Fibroblast of lung (primary cell): Measurements from ENCODE around the gene SESN3. TPM values are rescaled to one million over a fixed set of nuclear protein-coding genes. Genes with fewer than 3 reads are reported as not detected.

Experiments used
- DNase-seq, 2 donors: peaks; one replicate each; pipeline versions ENCODE4 v3.0.0 to v3.0.0-alpha.2; 2010; ENCODE audit warnings: low read depth in 2 of 2
- H2AFZ ChIP-seq: 2 replicates; pipeline ENCODE4 v1.5.1; 2012; ENCODE audit warnings: low read length, control low read depth, inconsistent platforms
- H3K27ac ChIP-seq: 2 replicates; pipeline ENCODE4 v1.5.1; 2011; ENCODE audit warnings: low read length, control low read depth; ENCODE audit not compliant: insufficient read depth
- H3K27me3 ChIP-seq: 2 replicates; pipeline ENCODE4 v1.5.1; 2011; ENCODE audit warnings: mild to moderate bottlenecking, low read length; ENCODE audit not compliant: control insufficient read depth, insufficient read depth
- H3K36me3 ChIP-seq: 2 replicates; pipeline ENCODE4 v1.5.1; 2011; ENCODE audit warnings: low read length; ENCODE audit not compliant: control insufficient read depth, insufficient read depth
- H3K4me1 ChIP-seq: 2 replicates; pipeline ENCODE4 v1.5.1; 2011; ENCODE audit warnings: low read length; ENCODE audit not compliant: control insufficient read depth, insufficient read depth; ENCODE audit errors: extremely low read depth
- H3K4me2 ChIP-seq: 2 replicates; pipeline ENCODE4 v1.5.1; 2011; ENCODE audit warnings: low read length, control low read depth; ENCODE audit not compliant: insufficient read depth; ENCODE audit errors: extremely low read depth
- H3K4me3 ChIP-seq, 4 experiments: fragments of 200-600 bp in 1 of 4; sonication (generic) in 1 of 4; replicated peaks in 1 of 4; 2 replicates each; pipeline ENCODE4 v1.5.1; 2011 to 2016; ENCODE audit warnings: low read length in 4 of 4, low read depth in 3 of 4, mild to moderate bottlenecking in 3 of 4, control low read depth in 2 of 4, inconsistent platforms in 1 of 4, mixed read lengths in 1 of 4; ENCODE audit not compliant: insufficient read depth in 1 of 4; ENCODE audit errors: control extremely low read depth in 1 of 4
- H3K79me2 ChIP-seq: 2 replicates; pipeline ENCODE4 v1.5.1; 2012; ENCODE audit warnings: mild to moderate bottlenecking, low read length, inconsistent platforms; ENCODE audit not compliant: control insufficient read depth, insufficient read depth
- H3K9ac ChIP-seq: 2 replicates; pipeline ENCODE4 v1.5.1; 2011; ENCODE audit warnings: mild to moderate bottlenecking, low read length, control low read depth; ENCODE audit not compliant: insufficient read depth
- H3K9me3 ChIP-seq: 2 replicates; pipeline ENCODE4 v1.5.1; 2012; ENCODE audit warnings: low read depth, low read length; ENCODE audit not compliant: control insufficient read depth, insufficient read depth
- H4K20me1 ChIP-seq: 2 replicates; pipeline ENCODE4 v1.5.1; 2011; ENCODE audit warnings: low read length; ENCODE audit not compliant: control insufficient read depth, insufficient read depth; ENCODE audit errors: extremely low read depth
- EZH2 ChIP-seq: IDR thresholded peaks from 2 replicates; pipeline ENCODE4 v1.5.1; 2012; ENCODE audit warnings: low read length, control low read depth, mild to moderate bottlenecking; ENCODE audit errors: missing control alignments
- polyA plus RNA-seq, 2 donors: library from polyadenylated mRNA; depleted of rRNA in 1 of 2; stranded (reverse) in 1 of 2; unstranded in 1 of 2; fragments of >200 nt; gene quantifications; 2 replicates each; pipeline ENCODE4 v1.2.1, GENCODE V29; 2011 to 2012; ENCODE audit warnings: missing spikeins in 1 of 2
- total RNA-seq: library from RNA; depleted of rRNA; stranded (reverse); fragments of >200 nt; gene quantifications from 2 replicates; pipeline ENCODE4 v1.2.1, GENCODE V29; 2014
- TF ChIP-seq, protein P1 (sequence below), 2 donors: IDR thresholded peaks in 1 of 2; conservative IDR thresholded peaks in 1 of 2; 1 replicate in 1 of 2; 2 replicates in 1 of 2; pipeline ENCODE4 v1.5.1; 2011 to 2012; ENCODE audit warnings: low read length in 2 of 2, control low read depth in 1 of 2, inconsistent platforms in 1 of 2, low read depth in 1 of 2, mild to moderate bottlenecking in 1 of 2

The SESN3 gene
- total and polyA plus RNA-seq, 2 donors (not counting 1 experiment from before 2014, with no cell fraction given): 6.4 to 60.1 TPM

DNA sequence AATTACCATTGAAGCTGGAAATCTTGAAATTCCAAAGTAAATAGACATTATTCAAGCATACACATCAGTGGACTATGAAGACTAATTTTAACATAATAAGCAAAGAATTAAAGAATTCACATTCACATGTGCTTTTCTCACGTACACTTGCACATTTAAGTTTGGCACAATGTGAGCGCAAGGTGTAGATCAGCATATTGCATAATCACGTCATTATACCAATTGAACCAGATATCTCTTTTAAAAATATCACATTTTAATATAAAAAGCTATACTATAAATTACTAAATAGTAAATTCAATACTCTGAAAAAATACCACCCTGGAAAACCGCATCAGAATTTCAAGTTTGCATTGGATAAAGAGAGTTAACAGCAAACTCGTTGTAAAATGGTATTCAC is 60.7 kb downstream of the SESN3 start:
- no peaks in the 10 kb centered on the region for H3K9me3 ChIP-seq
- no peak overlapping the region for H2AFZ ChIP-seq
- TF ChIP-seq EZH2: no peak
- TF ChIP-seq, protein P1, sequence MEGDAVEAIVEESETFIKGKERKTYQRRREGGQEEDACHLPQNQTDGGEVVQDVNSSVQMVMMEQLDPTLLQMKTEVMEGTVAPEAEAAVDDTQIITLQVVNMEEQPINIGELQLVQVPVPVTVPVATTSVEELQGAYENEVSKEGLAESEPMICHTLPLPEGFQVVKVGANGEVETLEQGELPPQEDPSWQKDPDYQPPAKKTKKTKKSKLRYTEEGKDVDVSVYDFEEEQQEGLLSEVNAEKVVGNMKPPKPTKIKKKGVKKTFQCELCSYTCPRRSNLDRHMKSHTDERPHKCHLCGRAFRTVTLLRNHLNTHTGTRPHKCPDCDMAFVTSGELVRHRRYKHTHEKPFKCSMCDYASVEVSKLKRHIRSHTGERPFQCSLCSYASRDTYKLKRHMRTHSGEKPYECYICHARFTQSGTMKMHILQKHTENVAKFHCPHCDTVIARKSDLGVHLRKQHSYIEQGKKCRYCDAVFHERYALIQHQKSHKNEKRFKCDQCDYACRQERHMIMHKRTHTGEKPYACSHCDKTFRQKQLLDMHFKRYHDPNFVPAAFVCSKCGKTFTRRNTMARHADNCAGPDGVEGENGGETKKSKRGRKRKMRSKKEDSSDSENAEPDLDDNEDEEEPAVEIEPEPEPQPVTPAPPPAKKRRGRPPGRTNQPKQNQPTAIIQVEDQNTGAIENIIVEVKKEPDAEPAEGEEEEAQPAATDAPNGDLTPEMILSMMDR (conservative IDR thresholded peaks at IDR 0.05 in 1 of 2, IDR thresholded peaks at IDR 0.05 in 1 of 2; ENCODE audit: low read depth in 1 of 2, low read length in 2 of 2): no peak
- DNase-seq: no peak
- no peak overlapping the region for H3K9ac ChIP-seq
- H3K27me3 ChIP-seq: no peaks in the 10 kb centered on the region
- no peak overlapping the region for H3K4me3 ChIP-seq
- H3K36me3 ChIP-seq: no peaks in the 10 kb centered on the region
- H3K4me1 ChIP-seq: no peaks in the 10 kb centered on the region
- no peak overlapping the region for H3K4me2 ChIP-seq
- no peaks in the 10 kb centered on the region for H4K20me1 ChIP-seq
- H3K27ac ChIP-seq: no peak overlapping the region
- no peaks in the 10 kb centered on the region for H3K79me2 ChIP-seq

DNA sequence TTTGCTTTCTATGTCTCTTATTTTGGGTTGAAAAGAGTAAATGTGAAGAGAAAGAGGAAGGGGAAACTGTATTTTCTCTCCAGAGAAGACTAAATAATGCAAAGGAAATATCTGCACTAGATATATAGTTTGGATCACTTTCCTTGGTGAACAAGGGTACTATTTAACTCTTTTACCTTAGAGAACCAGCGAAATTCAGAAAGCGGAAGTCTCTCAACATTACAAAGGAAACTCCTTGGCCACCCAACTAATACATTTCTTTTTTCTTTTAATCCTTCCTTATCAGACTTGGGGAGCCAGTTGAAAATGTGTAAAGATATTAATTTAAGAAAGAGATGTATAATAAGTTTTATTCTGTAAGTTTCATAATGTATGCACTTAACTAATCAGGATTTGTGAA is 64.2 kb downstream of the SESN3 start:
- H3K27ac ChIP-seq: no peak overlapping the region
- no peak overlapping the region for H3K4me3 ChIP-seq
- H3K36me3 ChIP-seq: no peaks in the 10 kb centered on the region
- H3K4me2 ChIP-seq: no peak overlapping the region
- no peak overlapping the region for H3K9ac ChIP-seq
- no peaks in the 10 kb centered on the region for H4K20me1 ChIP-seq
- TF ChIP-seq, protein P1 (conservative IDR thresholded peaks at IDR 0.05 in 1 of 2, IDR thresholded peaks at IDR 0.05 in 1 of 2; ENCODE audit: low read depth in 1 of 2, low read length in 2 of 2): no peak
- no peak for TF ChIP-seq EZH2
- no peaks in the 10 kb centered on the region for H3K79me2 ChIP-seq
- H3K9me3 ChIP-seq: no peaks in the 10 kb centered on the region
- no peaks in the 10 kb centered on the region for H3K4me1 ChIP-seq
- no peak for DNase-seq
- H3K27me3 ChIP-seq: no peaks in the 10 kb centered on the region
- no peak overlapping the region for H2AFZ ChIP-seq

DNA sequence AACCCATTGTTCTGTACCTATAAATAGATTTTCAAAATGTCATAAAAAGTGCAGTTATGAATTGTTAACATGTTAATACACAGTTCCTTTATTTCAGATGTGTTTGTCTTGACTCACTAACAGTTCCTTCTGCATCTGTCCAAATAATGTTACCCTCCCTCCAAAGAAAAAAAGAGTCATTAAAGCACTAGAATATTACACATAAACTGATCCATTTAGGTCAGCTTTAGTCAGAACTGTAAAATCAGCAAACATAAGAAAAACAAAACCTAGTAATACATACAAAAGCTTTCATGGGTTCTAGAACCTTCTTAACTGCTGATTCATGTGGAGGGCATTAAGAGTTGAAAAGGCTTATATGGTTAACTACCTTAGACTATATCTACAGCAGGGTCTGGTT is 65.4 kb downstream of the SESN3 start:
- H3K4me3 ChIP-seq: no peak overlapping the region
- no peaks in the 10 kb centered on the region for H3K4me1 ChIP-seq
- no peak overlapping the region for H3K4me2 ChIP-seq
- DNase-seq: no peak
- no peaks in the 10 kb centered on the region for H3K27me3 ChIP-seq
- H3K9me3 ChIP-seq: no peaks in the 10 kb centered on the region
- TF ChIP-seq, protein P1 (conservative IDR thresholded peaks at IDR 0.05 in 1 of 2, IDR thresholded peaks at IDR 0.05 in 1 of 2; ENCODE audit: low read depth in 1 of 2, low read length in 2 of 2): no peak
- TF ChIP-seq EZH2: no peak
- H3K27ac ChIP-seq: no peak overlapping the region
- H3K79me2 ChIP-seq: no peaks in the 10 kb centered on the region
- no peaks in the 10 kb centered on the region for H4K20me1 ChIP-seq
- H3K9ac ChIP-seq: no peak overlapping the region
- H2AFZ ChIP-seq: no peak overlapping the region
- no peaks in the 10 kb centered on the region for H3K36me3 ChIP-seq
